GM18870 (cell line): ENCODE results near the gene SH3RF3.

ENCODE experiments used
- ATAC-seq: cut with Tn5 transposase; IDR thresholded peaks from one replicate; pipeline ENCODE4 v1.9.1; 2021; ENCODE audit warnings: moderate library complexity; ENCODE audit not compliant: unreplicated experiment

SH3RF3 gene

GRCh38 chr2:109479804-109480203 lies 350.8 kb downstream of the SH3RF3 start:
- ATAC-seq, result no peak

DNA sequence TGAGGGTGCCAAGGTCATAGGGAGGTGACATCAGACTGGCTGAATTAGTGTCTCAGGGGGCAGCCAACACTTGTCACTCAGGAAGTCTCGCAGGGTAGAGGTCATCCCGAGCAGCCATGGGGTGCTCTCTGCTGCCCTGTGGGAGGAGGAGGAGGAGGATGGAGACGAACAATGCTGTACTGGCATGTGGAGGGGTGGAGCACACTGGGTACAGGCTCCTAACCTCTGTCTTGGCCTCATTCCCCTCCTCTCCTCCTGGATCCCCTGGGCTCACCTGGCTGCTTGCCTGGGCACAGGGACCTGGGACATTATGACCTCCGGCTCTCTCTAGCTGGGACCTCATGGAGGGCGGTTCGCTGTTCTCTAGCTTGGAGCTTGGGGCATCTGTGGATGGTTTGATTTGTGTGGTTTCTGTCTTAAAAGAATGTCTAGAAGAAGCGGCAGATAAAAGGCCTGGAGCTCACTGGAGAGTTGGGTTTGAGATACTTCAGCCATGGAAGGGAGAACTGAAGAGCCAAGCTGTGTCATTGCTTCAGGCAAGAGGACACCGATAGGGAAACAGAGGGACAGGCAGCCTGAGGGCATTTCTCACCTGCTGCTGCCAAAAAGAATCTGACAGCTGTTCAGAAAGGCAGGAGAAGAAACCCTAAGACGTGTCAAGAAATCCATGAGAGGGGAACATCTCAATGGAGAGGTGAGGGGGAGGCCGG lies 351.6 kb downstream of the SH3RF3 start:
- ATAC-seq, result no peak

- ATAC-seq, result no peak
Observed at GRCh38 chr2:109481196-109481555, 352.2 kb downstream of the SH3RF3 start.

DNA sequence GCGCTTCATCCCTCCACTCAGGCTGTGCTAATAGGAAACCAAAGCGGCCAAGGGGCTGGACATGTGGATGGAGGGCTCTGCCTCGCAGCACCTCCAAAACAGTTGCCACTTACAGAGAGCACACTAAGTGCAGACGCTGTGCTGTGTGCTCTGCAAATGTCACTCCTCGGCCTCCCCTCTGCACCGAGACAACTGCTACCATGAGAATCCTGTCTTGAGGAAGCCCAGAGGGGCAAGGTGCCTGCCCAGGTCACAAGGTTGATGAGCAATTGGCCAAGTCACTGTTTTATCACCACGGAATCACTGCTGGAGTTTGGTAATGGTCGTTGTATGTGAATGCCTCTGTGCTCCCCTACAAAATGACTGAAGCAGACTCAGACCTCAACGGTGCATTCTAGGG lies 352.6 kb downstream of the SH3RF3 start:
- ATAC-seq, result no peak

GRCh38 chr2:109482361-109482861 lies 353.4 kb downstream of the SH3RF3 start:
- no peak for ATAC-seq

- no peak for ATAC-seq
Observed at GRCh38 chr2:109486711-109487535, 357.9 kb downstream of the SH3RF3 start.

GRCh38 chr2:109487536-109487869 lies 358.5 kb downstream of the SH3RF3 start:
- ATAC-seq, result no peak

GRCh38 chr2:109487871-109488655 lies 359.1 kb downstream of the SH3RF3 start:
- no peak for ATAC-seq

GRCh38 chr2:109489296-109489695 lies 360.3 kb downstream of the SH3RF3 start:
- no peak for ATAC-seq

DNA sequence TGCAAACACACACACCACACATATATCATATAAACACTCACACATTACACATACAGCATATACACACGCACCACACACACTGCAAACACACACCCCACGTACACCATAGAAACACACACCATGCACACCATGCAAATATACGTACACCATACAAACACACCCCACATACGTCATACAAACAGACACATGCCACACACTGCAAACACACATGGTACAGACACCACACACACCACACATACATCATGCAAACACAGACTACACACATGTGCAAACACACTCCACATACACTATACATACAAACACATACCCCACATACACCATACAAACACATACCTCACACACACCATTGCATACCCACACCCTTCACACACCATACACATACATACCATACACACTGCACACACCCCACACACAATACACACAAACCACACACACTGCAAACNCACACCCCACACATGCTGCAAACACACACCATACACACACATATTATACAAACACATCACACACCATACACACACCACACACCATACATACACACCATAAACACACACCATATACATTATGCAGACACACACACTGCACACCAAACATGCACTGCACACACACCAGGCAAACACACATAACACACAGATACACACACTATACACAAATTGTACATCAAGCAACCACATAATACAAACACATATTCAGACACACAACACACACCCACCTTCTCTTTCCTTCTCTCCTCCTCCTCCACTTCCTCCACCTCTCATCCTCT lies 364.4 kb downstream of the SH3RF3 start:
- no peak for ATAC-seq

- ATAC-seq, result no peak
Observed at GRCh38 chr2:109494351-109494750, 365.3 kb downstream of the SH3RF3 start.

DNA sequence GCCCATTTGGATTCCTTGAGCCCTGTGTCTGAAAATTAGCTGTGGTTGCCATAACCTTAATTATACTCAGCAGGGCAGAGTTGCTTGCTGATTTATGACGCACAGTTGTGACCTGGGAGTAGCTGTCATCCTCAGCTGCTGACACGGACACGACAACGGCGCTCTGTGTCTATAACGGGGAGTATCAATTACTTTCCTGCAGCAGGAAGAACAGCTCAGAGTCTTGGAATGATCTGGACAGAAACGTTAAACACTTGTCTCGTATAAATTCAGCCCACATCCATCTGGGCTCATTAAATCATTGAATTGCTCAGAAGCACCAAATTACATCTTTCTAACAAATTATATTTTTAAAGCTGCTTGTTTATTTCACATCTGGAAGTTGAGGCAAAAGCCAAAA lies 368.5 kb downstream of the SH3RF3 start:
- no peak for ATAC-seq

GRCh38 chr2:109497911-109498870 lies 369.2 kb downstream of the SH3RF3 start:
- ATAC-seq, result no peak

GRCh38 chr2:109498906-109499305 lies 369.9 kb downstream of the SH3RF3 start:
- ATAC-seq, result no peak

DNA sequence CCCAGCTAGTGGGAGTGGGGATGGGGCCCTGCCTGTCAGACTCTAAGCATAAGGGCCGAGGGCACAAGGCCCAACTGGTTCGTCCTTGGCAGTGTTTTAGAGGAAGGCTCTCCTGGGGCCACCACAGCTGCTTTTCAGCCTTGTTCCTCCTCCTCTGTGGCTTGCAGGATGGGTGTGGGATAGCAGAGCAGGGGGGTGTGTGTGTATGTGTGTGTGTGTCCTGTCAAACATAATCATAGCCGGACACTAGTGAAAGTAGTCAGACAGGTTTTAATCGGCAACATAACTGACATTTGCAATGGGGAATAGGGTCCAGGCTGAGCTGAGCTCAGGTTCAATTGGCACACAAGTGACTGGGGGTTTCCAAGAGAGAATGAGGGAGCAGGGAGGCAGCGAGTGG lies 370.6 kb downstream of the SH3RF3 start:
- no peak for ATAC-seq

GRCh38 chr2:109500910-109501309 lies 371.9 kb downstream of the SH3RF3 start:
- no peak for ATAC-seq

DNA sequence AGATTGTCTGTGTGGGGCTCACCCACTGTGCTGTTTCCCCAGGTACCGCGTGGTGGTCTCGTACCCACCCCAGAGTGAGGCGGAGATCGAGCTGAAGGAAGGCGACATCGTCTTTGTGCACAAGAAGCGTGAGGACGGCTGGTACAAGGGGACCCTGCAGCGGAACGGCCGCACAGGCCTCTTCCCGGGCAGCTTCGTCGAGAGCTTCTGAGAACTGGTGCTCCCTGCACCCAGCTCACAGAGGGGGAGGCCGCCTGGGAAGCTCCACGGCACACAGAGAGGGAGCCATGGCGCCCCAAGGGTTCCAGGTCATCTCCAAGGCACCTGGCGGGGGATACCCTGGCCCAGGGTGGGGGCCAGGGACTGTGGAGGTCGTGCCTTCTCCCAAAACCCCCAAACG lies 372.5 kb downstream of the SH3RF3 start:
- no peak for ATAC-seq

DNA sequence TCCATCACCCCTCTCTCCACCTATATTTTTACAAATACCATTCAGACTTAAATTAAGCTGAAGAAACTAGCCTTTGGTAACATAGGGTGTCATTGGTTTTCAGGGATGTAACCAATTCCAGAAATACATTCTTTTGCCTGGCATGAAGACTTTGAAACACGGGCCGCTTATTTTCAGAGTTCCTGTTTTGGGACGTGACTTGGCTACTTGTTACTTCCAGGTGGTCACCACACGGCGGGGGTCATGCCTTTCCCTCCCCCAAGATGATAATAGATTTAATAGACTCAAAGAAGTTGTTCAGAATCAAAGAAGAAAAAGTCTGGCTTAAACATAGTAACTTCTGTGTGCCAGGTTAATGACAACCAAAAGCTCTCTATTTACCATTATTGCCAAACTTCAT lies 374.2 kb downstream of the SH3RF3 start:
- no peak for ATAC-seq

GRCh38 chr2:109507217-109507616 lies 378.2 kb downstream of the SH3RF3 start:
- ATAC-seq, result no peak

DNA sequence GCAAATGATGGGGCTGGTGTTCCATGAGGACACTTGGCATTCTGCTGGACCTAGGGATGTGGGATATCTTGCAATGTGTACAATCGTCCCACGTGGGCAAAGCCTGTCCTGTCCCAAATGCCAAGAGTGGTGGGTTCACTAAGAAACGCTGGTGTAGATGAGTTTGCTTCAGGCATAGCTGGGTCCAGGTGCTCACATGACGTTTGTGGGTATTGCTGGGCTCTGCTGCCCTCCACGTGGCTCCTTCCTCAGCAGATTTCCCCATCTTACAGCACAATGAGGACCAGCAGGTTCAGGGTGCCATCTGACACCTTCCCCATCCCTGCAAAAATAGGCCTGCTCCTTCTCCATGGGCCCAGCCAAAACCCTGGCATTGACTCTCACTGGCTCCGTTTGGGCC lies 378.8 kb downstream of the SH3RF3 start:
- no peak for ATAC-seq
